ENCODE measurements around the gene PDE3A.

The PDE3A gene

GRCh38 chr12:20701106-20701505 is 332.8 kb downstream of the PDE3A start:
- DNase-seq (ENCODE audit: low read depth in 3 of 3): no peak

GRCh38 chr12:20704860-20705259 is 336.5 kb downstream of the PDE3A start:
- DNase-seq (ENCODE audit: low read depth in 3 of 3): no peak

DNA sequence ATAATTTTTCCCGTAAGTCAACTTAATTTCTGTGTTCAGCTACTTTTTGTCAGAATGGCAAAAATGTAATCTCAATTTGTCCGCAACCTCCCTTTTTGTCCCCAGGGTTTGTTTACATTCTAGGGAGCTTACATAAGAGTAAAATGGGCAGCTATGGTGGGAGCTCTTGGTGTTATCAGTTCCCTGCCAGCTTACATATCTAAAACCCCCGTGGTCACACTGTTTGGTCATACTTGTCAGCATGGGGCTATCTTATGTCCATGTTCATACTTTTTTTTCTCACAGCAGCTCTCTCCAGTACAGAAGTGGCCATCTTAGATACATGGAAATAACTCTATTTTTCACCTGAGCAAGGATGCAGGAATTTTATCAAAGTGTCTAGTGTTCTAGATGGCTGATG is 343.5 kb downstream of the PDE3A start:
- no peak for DNase-seq (ENCODE audit: low read depth in 3 of 3)

DNA sequence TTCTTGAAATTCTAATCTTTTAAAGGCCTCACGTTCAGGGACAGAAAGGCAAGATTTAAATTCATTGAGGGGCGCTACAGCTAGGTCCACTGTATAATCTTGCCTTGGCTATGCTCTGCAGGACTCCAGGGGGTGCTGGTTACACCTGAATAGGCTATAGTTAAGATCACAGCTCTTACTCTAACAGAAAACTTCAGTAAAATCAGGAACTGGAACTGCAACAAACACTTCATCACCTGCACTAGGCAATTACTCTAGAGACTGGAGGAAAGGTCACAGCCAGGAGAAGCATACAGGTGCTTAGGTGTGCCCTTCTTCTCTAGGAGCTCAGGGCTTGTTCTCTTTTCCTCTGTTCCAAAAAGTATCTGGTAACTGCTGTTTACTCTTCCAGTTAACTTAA is 347.7 kb downstream of the PDE3A start:
- no peak for DNase-seq (ENCODE audit: low read depth in 3 of 3)

DNA sequence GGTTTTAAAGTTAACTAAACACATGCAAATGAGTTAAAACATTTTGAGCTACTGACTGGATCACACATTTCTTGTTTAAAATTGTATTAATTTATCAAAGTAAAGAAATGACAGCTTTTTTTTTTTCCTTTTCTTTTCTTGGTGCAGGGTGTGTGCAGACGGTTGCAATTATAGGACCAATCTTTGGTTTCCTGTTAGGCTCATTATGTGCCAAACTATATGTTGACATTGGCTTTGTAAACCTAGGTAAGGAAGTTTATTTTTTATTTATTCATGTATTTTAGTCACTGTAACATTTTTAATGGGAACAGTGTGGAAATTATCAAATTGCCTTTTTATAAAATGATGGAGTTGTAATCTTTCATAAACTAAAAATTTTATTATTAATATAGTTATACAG is 348.6 kb downstream of the PDE3A start:
- no peak for DNase-seq (ENCODE audit: low read depth in 3 of 3)

GRCh38 chr12:20718294-20718693 is 350.0 kb downstream of the PDE3A start:
- DNase-seq (ENCODE audit: low read depth in 3 of 3): no peak

DNA sequence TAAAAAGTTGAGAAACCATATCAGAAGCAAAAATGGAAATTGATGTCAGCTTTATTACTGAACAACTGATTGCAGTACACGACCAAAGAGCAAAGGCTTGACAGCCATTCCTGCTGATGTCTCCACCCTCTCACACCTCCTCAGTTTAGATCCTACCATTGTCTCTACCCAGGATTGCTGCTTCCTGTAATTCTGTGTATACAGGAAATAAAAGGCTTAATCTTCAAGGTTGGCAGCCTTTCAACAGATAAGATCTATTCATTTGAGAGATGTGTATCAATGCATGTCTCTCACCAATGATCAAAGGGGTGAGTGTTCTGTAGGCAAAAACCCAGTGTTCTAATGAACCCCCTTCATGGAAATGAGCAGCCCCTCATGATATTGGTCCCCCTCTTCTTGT is 353.8 kb downstream of the PDE3A start:
- no peak for DNase-seq (ENCODE audit: low read depth in 3 of 3)

DNA sequence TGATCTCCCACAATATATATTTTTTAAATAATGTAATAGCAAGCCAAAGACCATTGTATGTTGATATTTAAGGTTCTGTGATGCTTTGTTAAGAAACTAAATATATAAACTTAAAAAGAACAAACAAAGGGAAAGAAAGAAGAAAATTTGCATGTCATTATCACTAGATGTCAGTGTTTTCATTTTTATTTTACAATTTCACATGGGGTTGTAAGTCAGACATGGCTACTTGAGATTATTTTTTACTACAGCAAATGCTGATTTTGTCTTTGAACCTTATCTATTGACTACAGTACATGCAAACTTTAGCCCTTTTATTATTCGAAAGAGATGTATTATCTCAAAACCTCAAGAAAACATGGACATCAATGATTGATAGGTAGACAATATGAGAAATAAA is 362.9 kb downstream of the PDE3A start:
- DNase-seq (ENCODE audit: low read depth in 3 of 3): no peak

Data from stimulated activated CD4-positive, alpha-beta T cell treated with anti-CD3 and anti-CD28 coated beads, TNF-alpha, amount 100 ng/mL, for 24 hours (primary cell).